Thoracic aorta (tissue), 2 donors: Measurements from ENCODE around the gene BAZ2B. TPM values are rescaled to one million over a fixed set of nuclear protein-coding genes. Genes with fewer than 3 reads are reported as not detected.

Experiments used
- ATAC-seq: fragments of 150-250 bp; one replicate; pipeline ENCODE4 v1.8.0; 2017; ENCODE audit warnings: low read depth; ENCODE audit not compliant: insufficient number of reproducible peaks, low FRiP score
- DNase-seq: peaks from one replicate; pipeline ENCODE4 v3.0.0-alpha.2; 2020; ENCODE audit warnings: low spot score
- H3K27ac ChIP-seq, 2 donors: fragments of 200-600 bp; sonication (generic); 1 replicate in 1 of 2; 2 replicates in 1 of 2; pipeline ENCODE4 v1.5.1; 2016; ENCODE audit warnings: mild to moderate bottlenecking in 2 of 2, moderate library complexity in 2 of 2
- H3K27me3 ChIP-seq: fragments of 200-600 bp; sonication (generic); replicated peaks from 2 replicates; pipeline ENCODE4 v1.6.0; 2016; ENCODE audit warnings: mild to moderate bottlenecking; ENCODE audit not compliant: insufficient read depth
- H3K36me3 ChIP-seq: fragments of 200-600 bp; sonication (generic); one replicate; pipeline ENCODE4 v1.5.1; 2016
- H3K4me1 ChIP-seq, 2 donors: fragments of 200-600 bp; sonication (generic); 1 replicate in 1 of 2; 2 replicates in 1 of 2; pipeline versions ENCODE4 v1.5.1 to v1.6.0; 2016; ENCODE audit warnings: low read depth in 2 of 2, mild to moderate bottlenecking in 1 of 2; ENCODE audit not compliant: control insufficient read depth in 1 of 2
- H3K4me3 ChIP-seq: fragments of 200-600 bp; sonication (generic); 2 replicates; pipeline ENCODE4 v1.5.1; 2016; ENCODE audit warnings: mild to moderate bottlenecking
- H3K9me3 ChIP-seq: fragments of 200-600 bp; sonication (generic); 2 replicates; pipeline ENCODE4 v1.5.1; 2016
- total RNA-seq, 2 donors: library from RNA; depleted of rRNA; stranded (reverse); fragments of >200 nt; gene quantifications; one replicate each; pipeline versions ENCODE4 v1.1.0 to v1.2.3, GENCODE V29; 2016
- TF ChIP-seq, protein P1 (sequence below): fragments of 200-600 bp; sonication (generic); IDR thresholded peaks from one replicate; pipeline ENCODE4 v1.5.1; 2019; ENCODE audit warnings: antibody characterized with exemption

The BAZ2B gene
- total RNA-seq, 2 donors from 2014 or later: 73.8 to 147 TPM

DNA sequence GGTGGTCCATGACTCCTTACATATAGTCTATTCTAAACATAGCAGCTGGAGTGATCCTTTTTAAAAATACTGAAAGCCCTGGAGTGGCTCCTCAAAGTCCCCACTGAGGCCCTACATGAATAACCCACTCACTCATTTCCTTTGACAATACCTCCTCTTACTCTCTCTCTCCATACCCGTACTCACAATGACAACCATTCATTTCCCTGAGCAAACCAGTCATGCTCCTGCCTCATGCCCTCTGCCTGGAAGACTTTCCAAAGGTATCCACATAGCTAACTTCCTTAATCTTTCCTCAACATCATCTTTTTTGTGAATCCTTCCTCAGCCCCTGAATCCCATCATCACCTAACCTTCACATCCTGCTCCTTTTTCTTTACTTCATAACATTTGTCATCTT is 102.6 kb downstream of the BAZ2B start:
- TF ChIP-seq, protein P1, sequence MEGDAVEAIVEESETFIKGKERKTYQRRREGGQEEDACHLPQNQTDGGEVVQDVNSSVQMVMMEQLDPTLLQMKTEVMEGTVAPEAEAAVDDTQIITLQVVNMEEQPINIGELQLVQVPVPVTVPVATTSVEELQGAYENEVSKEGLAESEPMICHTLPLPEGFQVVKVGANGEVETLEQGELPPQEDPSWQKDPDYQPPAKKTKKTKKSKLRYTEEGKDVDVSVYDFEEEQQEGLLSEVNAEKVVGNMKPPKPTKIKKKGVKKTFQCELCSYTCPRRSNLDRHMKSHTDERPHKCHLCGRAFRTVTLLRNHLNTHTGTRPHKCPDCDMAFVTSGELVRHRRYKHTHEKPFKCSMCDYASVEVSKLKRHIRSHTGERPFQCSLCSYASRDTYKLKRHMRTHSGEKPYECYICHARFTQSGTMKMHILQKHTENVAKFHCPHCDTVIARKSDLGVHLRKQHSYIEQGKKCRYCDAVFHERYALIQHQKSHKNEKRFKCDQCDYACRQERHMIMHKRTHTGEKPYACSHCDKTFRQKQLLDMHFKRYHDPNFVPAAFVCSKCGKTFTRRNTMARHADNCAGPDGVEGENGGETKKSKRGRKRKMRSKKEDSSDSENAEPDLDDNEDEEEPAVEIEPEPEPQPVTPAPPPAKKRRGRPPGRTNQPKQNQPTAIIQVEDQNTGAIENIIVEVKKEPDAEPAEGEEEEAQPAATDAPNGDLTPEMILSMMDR: no peak
- H3K4me3 ChIP-seq: no peak overlapping the region
- H3K27ac ChIP-seq: no peak overlapping the region
- H3K4me1 ChIP-seq: peaks cover 24 to 26% of the 10 kb centered on the region in 2 donors
- no peaks in the 10 kb centered on the region for H3K27me3 ChIP-seq
- no peak for ATAC-seq
- H3K36me3 ChIP-seq: no peaks in the 10 kb centered on the region
- no peak for DNase-seq
- H3K9me3 ChIP-seq: no peaks in the 10 kb centered on the region

DNA sequence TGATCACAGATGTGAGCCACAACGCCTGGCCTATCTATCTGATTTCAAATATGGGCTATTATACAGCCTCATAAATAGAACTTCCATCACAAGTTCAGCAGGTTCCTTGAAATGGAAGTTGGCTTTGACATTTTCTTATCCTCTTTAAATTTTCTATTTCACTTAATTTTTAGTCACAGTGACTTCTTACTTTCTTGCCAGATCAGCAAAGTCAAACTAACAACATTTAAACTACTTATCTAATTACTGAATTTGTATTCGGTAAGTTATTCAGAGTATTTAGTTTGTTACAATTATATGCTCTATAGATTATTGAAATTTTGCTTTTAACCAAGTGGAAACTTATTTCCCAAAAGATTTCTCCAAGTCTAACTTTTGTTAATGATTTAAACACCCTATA is 108.2 kb downstream of the BAZ2B start:
- TF ChIP-seq, protein P1: no peak
- Histone ChIP-seq H3K27ac (no peak overlapping the region), H3K4me3 (no peak overlapping the region), H3K27me3 (no peaks in the 10 kb centered on the region), H3K9me3 (no peaks in the 10 kb centered on the region), H3K36me3 (no peaks in the 10 kb centered on the region), H3K4me1 (peaks cover 0 to 6% of the 10 kb centered on the region in 2 donors)
- no peak for ATAC-seq
- DNase-seq: no peak

- Histone ChIP-seq H3K4me3 (no peak overlapping the region), H3K9me3 (no peaks in the 10 kb centered on the region)
- no peak for ATAC-seq
Measured at GRCh38 chr2:159506764-159507440, 109.4 kb downstream of the BAZ2B start.

GRCh38 chr2:159506202-159506601 is 110.1 kb downstream of the BAZ2B start:
- Histone ChIP-seq H3K9me3 (no peaks in the 10 kb centered on the region), H3K27me3 (no peaks in the 10 kb centered on the region), H3K4me1 (peaks cover 0 to 6% of the 10 kb centered on the region in 2 donors), H3K4me3 (no peak overlapping the region), H3K36me3 (no peaks in the 10 kb centered on the region), H3K27ac (no peak overlapping the region)
- ATAC-seq (no peak), DNase-seq (no peak)
- TF ChIP-seq, protein P1: no peak

More at GRCh38 chr2:159506764-159507440, 109.4 kb downstream of the BAZ2B start:
- H3K4me1 ChIP-seq: peaks cover 0 to 6% of the 10 kb centered on the region in 2 donors
- H3K36me3 ChIP-seq: no peaks in the 10 kb centered on the region
- no peak overlapping the region for H3K27ac ChIP-seq
- H3K27me3 ChIP-seq: no peaks in the 10 kb centered on the region
- no peak for DNase-seq
- TF ChIP-seq, protein P1: no peak

- DNase-seq: no peak
- Histone ChIP-seq H3K27me3 (no peaks in the 10 kb centered on the region), H3K9me3 (no peaks in the 10 kb centered on the region), H3K4me1 (peaks cover 0 to 6% of the 10 kb centered on the region in 2 donors), H3K27ac (no peak overlapping the region), H3K36me3 (no peaks in the 10 kb centered on the region), H3K4me3 (no peak overlapping the region)
- no peak for ATAC-seq
- TF ChIP-seq, protein P1: no peak
Measured at GRCh38 chr2:159505196-159505595, 111.2 kb downstream of the BAZ2B start.
